Measurements from ENCODE around the gene RASA3. TPM values are rescaled to one million over a fixed set of nuclear protein-coding genes. Genes with fewer than 3 reads are reported as not detected.

RASA3 gene
- total RNA-seq, 2 experiments from 2014 or later: 28.9 to 32.3 TPM

DNA sequence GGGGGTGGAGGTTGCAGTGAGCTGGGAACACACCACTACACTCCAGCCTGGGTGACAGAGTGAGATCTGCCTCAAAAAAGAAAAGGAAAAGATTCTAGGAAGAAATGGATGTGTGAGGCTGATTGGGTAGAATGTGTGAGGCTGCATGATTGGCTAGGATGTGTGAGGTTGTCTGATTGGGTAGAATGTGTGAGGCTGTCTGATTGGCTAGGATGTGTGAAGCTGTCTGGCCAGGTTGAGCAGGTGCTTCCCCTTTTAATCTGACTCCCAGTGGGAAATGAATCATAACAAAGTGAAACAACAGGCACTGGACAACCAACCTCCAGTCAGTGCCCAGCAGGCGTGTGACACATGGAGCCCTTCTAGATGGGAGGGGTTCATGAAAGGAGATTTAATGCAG lies 173.2 kb downstream of the RASA3 start:
- H3K9me3 Mint-ChIP-seq: peaks cover 12% of the 10 kb centered on the region
- ATAC-seq: peak; percentile 74
- TF ChIP-seq, protein P1, sequence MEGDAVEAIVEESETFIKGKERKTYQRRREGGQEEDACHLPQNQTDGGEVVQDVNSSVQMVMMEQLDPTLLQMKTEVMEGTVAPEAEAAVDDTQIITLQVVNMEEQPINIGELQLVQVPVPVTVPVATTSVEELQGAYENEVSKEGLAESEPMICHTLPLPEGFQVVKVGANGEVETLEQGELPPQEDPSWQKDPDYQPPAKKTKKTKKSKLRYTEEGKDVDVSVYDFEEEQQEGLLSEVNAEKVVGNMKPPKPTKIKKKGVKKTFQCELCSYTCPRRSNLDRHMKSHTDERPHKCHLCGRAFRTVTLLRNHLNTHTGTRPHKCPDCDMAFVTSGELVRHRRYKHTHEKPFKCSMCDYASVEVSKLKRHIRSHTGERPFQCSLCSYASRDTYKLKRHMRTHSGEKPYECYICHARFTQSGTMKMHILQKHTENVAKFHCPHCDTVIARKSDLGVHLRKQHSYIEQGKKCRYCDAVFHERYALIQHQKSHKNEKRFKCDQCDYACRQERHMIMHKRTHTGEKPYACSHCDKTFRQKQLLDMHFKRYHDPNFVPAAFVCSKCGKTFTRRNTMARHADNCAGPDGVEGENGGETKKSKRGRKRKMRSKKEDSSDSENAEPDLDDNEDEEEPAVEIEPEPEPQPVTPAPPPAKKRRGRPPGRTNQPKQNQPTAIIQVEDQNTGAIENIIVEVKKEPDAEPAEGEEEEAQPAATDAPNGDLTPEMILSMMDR (IDR thresholded peaks at IDR 0.05): no peak
- H3K27me3 Mint-ChIP-seq: no peaks in the 10 kb centered on the region
- ChIA-PET CTCF (no interaction called here), POLR2A (interaction anchor here (0.8 to 1.2 kb wide), 2 partner anchors 10 to 13 kb away, joined by 3 read pairs; no protein-coding TSS in a partner anchor)
- DNase-seq: peak; percentile 23
- no peak overlapping the region for H3K4me3 Mint-ChIP-seq
- H3K27ac Mint-ChIP-seq: no peak overlapping the region
- peaks cover 26% of the 10 kb centered on the region for H3K36me3 Mint-ChIP-seq (ENCODE audit: low read depth)
- H3K4me1 Mint-ChIP-seq (ENCODE audit: low read depth): peaks cover 2% of the 10 kb centered on the region
- intact Hi-C loops (cut with micrococcal nuclease): no loop called here

DNA sequence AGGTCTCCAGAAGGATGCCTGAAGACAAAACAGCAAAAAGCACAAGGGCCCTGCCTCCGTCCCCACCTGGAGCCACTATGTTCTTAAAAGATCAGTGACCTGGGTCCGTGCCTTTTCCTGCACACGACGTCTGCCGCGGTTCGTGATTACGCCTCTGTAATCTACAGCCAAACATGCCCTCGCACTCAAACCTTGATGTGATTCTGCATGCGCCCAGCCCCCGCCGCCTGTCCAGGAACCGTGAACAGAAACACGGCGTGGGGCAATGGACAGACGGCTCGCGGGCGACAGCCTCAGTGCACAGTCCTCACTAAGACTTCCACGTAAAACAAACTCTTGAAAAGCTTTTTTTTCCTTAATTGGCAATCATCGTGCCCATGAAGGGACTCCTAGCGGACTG lies 174.1 kb downstream of the RASA3 start:
- intact Hi-C loops (cut with micrococcal nuclease): no loop called here
- TF ChIP-seq, protein P1 (IDR thresholded peaks at IDR 0.05): no peak
- ATAC-seq (no peak), DNase-seq (no peak)
- Mint-ChIP-seq H3K27ac (no peak overlapping the region), H3K27me3 (no peaks in the 10 kb centered on the region), H3K4me1 (ENCODE audit: low read depth) (peaks cover 2% of the 10 kb centered on the region), H3K9me3 (peaks cover 12% of the 10 kb centered on the region), H3K4me3 (no peak overlapping the region), H3K36me3 (ENCODE audit: low read depth) (peaks cover 27% of the 10 kb centered on the region)
- POLR2A ChIA-PET: interaction anchor here (1.2 kb wide), 1 partner anchor 12 kb away, joined by 3 read pairs; no protein-coding TSS in a partner anchor
- CTCF ChIA-PET: no interaction called here

DNA sequence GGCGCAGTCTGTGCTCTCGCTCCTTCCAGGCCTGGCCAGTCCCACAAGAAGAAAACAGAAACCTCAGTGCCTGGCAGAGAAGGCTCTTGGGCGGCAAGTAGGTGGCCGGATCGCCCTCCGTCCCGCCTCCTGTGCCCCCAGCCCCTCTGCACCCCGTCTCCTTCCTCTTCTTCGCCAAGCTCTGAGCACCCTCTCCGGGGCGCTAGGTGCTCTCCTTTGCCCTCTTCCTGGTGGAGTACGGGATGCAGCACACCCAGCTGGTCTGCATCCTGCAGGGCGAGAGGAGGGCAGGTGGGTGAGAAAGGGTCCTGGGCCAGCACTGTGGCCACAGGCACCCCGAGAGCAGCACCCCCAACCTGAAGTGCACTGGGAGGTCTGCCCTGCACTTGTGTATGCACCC lies 175.9 kb downstream of the RASA3 start:
- ChIA-PET POLR2A (no interaction called here), CTCF (no interaction called here)
- intact Hi-C loops (cut with micrococcal nuclease): no loop called here

DNA sequence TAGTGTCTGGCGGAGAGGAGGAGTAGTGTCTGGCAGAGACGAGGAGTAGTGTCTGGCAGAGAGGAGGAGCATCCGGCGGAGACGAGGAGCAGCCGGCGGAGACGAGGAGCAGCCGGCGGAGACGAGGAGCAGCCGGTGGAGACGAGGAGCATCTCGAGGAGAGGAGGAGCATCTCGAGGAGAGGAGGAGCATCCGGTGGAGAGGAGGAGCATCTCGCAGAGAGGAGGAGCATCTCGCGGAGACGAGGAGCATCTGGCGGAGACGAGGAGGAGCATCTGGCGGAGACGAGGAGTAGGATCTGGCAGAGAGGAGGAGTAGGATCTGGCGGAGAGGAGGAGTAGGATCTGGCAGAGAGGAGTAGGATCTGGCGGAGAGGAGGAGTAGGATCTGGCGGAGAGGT lies 176.7 kb downstream of the RASA3 start:
- no peaks in the 10 kb centered on the region for H3K27me3 Mint-ChIP-seq
- TF ChIP-seq, protein P1 (IDR thresholded peaks at IDR 0.05): no peak
- CTCF ChIA-PET: no interaction called here
- no peak overlapping the region for H3K27ac Mint-ChIP-seq
- H3K4me1 Mint-ChIP-seq (ENCODE audit: low read depth): peaks cover 2% of the 10 kb centered on the region
- H3K4me3 Mint-ChIP-seq: no peak overlapping the region
- no peak for ATAC-seq
- peaks cover 27% of the 10 kb centered on the region for H3K36me3 Mint-ChIP-seq (ENCODE audit: low read depth)
- no peak for DNase-seq
- peaks cover 12% of the 10 kb centered on the region for H3K9me3 Mint-ChIP-seq
- POLR2A ChIA-PET: no interaction called here
- intact Hi-C loops (cut with micrococcal nuclease): no loop called here

More for the DNA sequence above, 175.9 kb downstream of the RASA3 start:
- no peak overlapping the region for H3K4me3 Mint-ChIP-seq
- peaks cover 2% of the 10 kb centered on the region for H3K4me1 Mint-ChIP-seq (ENCODE audit: low read depth)
- ATAC-seq (no peak), DNase-seq (no peak)
- H3K36me3 Mint-ChIP-seq (ENCODE audit: low read depth): peaks cover 27% of the 10 kb centered on the region
- TF ChIP-seq, protein P1 (IDR thresholded peaks at IDR 0.05): no peak
- no peaks in the 10 kb centered on the region for H3K27me3 Mint-ChIP-seq
- H3K9me3 Mint-ChIP-seq: peaks cover 12% of the 10 kb centered on the region
- no peak overlapping the region for H3K27ac Mint-ChIP-seq

DNA sequence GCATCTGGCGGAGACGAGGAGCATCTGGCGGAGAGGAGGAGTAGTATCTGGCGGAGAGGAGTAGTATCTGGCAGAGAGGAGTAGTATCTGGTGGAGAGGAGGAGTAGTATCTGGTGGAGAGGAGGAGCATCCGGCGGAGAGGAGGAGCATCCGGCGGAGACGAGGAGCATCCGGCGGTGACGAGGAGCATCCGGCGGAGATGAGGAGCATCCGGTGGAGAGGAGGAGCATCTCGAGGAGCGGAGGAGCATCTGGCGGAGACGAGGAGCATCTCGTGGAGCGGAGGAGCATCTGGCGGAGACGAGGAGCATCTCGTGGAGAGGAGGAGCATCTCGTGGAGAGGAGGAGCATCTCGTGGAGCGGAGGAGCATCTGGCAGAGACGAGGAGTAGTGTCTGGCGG lies 177.2 kb downstream of the RASA3 start:
- no peak overlapping the region for H3K4me3 Mint-ChIP-seq
- intact Hi-C loops (cut with micrococcal nuclease): no loop called here
- no peak overlapping the region for H3K27ac Mint-ChIP-seq
- ChIA-PET POLR2A (no interaction called here), CTCF (no interaction called here)
- DNase-seq: no peak
- no peaks in the 10 kb centered on the region for H3K27me3 Mint-ChIP-seq
- TF ChIP-seq, protein P1 (IDR thresholded peaks at IDR 0.05): no peak
- H3K4me1 Mint-ChIP-seq (ENCODE audit: low read depth): peaks cover 2% of the 10 kb centered on the region
- ATAC-seq: no peak
- peaks cover 24% of the 10 kb centered on the region for H3K36me3 Mint-ChIP-seq (ENCODE audit: low read depth)
- H3K9me3 Mint-ChIP-seq: peaks cover 9% of the 10 kb centered on the region

Measured in activated CD8-positive, alpha-beta T cell treated with anti-CD3 and anti-CD28 coated beads for 36 hours (primary cell).